Transverse colon (tissue), 4 donors: ENCODE data around the gene MAPK1.

ENCODE experiments used
- POLR2A ChIP-seq: fragments of 450-650 bp; IDR thresholded peaks from one replicate; pipeline ENCODE4 v1.6.1; 2016; ENCODE audit warnings: antibody characterized with exemption, mild to moderate bottlenecking, moderate library complexity
- POLR2AphosphoS5 ChIP-seq, 3 donors: sonication (generic); formaldehyde crosslinking; IDR thresholded peaks; one replicate each; pipeline ENCODE4 v1.6.1; 2016; ENCODE audit warnings: antibody characterized with exemption in 3 of 3
- TF ChIP-seq, protein P1 (sequence below), 5 experiments: fragments of 200-600 bp in 3 of 5; fragments of 450-650 bp in 2 of 5; sonication (generic) in 3 of 5; IDR thresholded peaks; 1 replicate in 2 of 5; 2 replicates in 3 of 5; pipeline ENCODE4 v1.5.1; 2016 to 2017; ENCODE audit warnings: antibody characterized with exemption in 5 of 5, inconsistent platforms in 3 of 5, mild to moderate bottlenecking in 2 of 5, moderate library complexity in 1 of 5

DNA sequence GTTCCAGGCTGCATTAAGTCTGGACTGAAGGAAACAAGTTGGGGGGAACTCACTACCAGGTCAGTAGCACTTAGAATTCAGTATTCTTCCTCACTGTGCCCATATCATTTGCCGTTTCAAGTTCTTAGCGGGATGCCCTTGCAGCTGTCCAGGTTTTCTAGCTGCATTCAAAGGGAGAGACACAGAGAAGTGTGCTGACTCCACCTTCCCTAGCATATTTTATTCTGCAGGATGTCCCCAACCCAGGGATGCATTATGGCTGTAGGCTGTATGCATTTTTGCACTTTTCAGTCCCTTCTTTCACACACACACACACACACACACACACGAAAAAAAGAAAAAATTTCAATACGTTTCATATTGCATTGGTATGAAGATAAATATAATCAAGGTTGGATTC, 35.8 kb upstream of the MAPK1 start:
- TF ChIP-seq POLR2A (no peak), POLR2AphosphoS5 (IDR thresholded peaks at IDR 0.05) (no peak)
- TF ChIP-seq, protein P1, sequence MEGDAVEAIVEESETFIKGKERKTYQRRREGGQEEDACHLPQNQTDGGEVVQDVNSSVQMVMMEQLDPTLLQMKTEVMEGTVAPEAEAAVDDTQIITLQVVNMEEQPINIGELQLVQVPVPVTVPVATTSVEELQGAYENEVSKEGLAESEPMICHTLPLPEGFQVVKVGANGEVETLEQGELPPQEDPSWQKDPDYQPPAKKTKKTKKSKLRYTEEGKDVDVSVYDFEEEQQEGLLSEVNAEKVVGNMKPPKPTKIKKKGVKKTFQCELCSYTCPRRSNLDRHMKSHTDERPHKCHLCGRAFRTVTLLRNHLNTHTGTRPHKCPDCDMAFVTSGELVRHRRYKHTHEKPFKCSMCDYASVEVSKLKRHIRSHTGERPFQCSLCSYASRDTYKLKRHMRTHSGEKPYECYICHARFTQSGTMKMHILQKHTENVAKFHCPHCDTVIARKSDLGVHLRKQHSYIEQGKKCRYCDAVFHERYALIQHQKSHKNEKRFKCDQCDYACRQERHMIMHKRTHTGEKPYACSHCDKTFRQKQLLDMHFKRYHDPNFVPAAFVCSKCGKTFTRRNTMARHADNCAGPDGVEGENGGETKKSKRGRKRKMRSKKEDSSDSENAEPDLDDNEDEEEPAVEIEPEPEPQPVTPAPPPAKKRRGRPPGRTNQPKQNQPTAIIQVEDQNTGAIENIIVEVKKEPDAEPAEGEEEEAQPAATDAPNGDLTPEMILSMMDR (IDR thresholded peaks at IDR 0.05), result no peak
